OCI-LY3 (cell line): ENCODE measurements around the gene EPHA6.

Source experiments
- EZH2phosphoT487 ChIP-seq: fragments of 200-600 bp; shearing (Covaris generic); IDR thresholded peaks from 2 replicates; pipeline ENCODE4 v1.6.1; 2018; ENCODE audit warnings: antibody characterized with exemption, mixed run types, low read depth
- TF ChIP-seq, protein P1 (sequence below): fragments of 200-600, 300-600 bp; sonication (generic); IDR thresholded peaks from 2 replicates; pipeline ENCODE4 v1.5.1; 2014; ENCODE audit warnings: antibody characterized with exemption, low read length, low read depth

DNA sequence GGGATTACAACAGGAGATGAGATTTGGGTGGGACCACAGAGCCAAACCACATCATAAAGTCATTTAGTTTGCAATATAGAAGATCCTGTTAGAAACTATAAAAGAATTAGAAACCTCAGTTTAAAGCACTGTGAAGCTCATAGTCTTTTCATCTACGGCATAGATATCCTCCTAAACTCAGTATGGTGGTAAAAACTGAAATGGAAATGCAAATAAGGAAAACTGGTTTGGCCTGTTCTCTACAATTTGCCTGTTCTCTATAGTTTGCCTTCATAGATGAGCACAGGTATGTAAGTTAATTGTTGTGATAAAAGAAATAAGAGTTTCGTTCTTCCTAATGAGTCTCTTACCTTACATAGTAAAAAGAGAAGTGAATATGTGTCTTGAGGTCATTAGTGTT, 618.5 kb downstream of the EPHA6 start:
- TF ChIP-seq, protein P1, sequence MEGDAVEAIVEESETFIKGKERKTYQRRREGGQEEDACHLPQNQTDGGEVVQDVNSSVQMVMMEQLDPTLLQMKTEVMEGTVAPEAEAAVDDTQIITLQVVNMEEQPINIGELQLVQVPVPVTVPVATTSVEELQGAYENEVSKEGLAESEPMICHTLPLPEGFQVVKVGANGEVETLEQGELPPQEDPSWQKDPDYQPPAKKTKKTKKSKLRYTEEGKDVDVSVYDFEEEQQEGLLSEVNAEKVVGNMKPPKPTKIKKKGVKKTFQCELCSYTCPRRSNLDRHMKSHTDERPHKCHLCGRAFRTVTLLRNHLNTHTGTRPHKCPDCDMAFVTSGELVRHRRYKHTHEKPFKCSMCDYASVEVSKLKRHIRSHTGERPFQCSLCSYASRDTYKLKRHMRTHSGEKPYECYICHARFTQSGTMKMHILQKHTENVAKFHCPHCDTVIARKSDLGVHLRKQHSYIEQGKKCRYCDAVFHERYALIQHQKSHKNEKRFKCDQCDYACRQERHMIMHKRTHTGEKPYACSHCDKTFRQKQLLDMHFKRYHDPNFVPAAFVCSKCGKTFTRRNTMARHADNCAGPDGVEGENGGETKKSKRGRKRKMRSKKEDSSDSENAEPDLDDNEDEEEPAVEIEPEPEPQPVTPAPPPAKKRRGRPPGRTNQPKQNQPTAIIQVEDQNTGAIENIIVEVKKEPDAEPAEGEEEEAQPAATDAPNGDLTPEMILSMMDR, result no peak
- no peak for TF ChIP-seq EZH2phosphoT487
